ENCODE measurements around the gene C1orf159.
"Not testable (repeated sequence)": the region's sequence is repeated elsewhere in the genome, so short reads cannot be mapped to it uniquely, and the experiment has no call there.

C1orf159 gene

DNA sequence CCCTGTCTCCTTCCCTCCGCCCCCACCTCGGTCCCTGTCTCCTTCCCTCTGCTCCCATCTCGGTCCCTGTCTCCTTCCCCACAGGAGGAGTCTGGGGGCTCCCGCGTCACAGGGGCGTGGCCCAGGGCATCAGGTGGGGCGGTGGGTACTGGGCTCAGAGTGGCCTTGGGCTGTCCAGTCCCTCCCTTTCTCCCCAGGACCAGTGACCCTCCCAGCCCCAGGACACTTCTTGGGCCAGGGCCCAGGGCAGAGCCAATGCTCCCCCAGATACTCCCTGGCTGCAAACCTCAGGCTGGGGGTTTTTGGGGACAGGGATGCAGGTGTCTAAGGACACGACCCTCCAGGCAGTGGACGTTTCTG lies 35.0 kb downstream of the C1orf159 start:
- TF ChIP-seq, protein P1, sequence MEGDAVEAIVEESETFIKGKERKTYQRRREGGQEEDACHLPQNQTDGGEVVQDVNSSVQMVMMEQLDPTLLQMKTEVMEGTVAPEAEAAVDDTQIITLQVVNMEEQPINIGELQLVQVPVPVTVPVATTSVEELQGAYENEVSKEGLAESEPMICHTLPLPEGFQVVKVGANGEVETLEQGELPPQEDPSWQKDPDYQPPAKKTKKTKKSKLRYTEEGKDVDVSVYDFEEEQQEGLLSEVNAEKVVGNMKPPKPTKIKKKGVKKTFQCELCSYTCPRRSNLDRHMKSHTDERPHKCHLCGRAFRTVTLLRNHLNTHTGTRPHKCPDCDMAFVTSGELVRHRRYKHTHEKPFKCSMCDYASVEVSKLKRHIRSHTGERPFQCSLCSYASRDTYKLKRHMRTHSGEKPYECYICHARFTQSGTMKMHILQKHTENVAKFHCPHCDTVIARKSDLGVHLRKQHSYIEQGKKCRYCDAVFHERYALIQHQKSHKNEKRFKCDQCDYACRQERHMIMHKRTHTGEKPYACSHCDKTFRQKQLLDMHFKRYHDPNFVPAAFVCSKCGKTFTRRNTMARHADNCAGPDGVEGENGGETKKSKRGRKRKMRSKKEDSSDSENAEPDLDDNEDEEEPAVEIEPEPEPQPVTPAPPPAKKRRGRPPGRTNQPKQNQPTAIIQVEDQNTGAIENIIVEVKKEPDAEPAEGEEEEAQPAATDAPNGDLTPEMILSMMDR (IDR thresholded peaks at IDR 0.05; ENCODE audit: control insufficient read depth, insufficient read depth, low read depth, low read length, missing control alignments): no peak
- no peak for DNase-seq (ENCODE audit: low read depth)
- H3K4me3 ChIP-seq (ENCODE audit: control insufficient read depth, low read depth, low read length): no peak overlapping the region

DNA sequence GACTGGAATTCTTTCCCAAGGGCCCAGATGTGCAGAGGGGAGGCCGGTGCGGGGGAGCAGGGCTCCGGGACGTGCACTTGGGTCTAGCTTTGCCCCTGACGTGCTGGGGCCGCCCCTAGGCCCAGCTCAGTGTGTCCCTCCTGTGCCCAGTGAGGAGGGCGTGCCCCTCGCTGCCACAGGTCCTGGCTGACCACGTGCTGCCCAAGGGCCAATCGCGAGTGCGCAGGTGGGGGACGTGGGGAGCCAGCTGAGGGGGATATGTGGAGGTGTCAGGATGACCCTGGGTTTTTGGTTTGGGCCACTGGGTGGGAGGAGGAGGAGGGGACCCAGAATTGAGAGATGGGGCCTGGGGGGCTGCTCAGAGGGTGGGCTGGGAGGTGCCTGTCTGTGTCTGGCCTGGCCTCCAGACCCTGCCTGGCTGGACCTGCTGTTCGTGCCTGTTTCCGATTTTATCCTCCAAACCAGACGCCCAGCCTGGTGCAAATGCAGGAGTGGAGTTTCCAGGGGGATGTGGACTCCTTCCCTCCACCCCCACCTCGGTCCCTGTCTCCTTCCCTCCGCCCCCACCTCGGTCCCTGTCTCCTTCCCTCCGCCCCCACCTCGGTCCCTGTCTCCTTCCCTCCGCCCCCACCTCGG lies 35.6 kb downstream of the C1orf159 start:
- H3K4me3 ChIP-seq (ENCODE audit: control insufficient read depth, low read depth, low read length): peak overlapping the region; percentile 18
- TF ChIP-seq, protein P1 (IDR thresholded peaks at IDR 0.05; ENCODE audit: control insufficient read depth, insufficient read depth, low read depth, low read length, missing control alignments): no peak
- DNase-seq (ENCODE audit: low read depth): no peak

DNA sequence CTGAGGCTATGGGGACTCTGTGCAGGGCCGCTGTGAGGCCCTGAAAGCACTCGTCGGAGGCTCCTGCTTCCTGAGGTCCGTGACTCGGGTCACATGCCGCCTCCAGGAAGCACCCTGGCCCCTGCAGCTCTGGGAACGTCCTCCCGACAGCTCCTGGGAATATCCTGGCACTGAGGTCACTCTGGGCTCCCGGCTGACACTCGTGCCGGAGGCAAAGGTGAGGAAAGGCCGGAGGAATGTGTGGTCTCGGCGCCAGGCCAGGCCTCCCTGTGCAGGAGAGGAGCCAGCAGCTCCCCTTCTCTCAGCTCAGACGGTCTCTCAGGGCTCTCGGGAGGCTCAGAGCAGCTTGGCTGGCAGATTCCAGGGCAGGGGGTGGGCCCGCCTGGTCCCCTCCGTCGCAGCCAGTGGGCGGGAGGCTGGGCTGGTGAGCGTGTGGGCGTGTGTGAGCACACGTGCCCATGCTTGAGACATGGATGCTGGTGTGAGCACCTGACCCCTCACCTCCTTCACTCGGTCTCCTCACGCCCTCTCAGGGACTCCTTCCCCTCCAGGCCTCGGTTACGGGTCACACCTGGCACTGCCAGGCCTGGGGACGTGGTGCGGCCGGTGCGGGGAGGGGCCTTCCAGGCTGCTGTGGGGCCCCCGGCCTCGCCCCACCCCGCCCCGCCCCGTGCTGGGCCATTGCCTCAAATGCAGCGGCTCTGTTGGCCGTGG lies 36.3 kb downstream of the C1orf159 start:
- TF ChIP-seq, protein P1 (IDR thresholded peaks at IDR 0.05; ENCODE audit: control insufficient read depth, insufficient read depth, low read depth, low read length, missing control alignments): no peak
- peak; percentile 40 for DNase-seq (ENCODE audit: low read depth)
- H3K4me3 ChIP-seq (ENCODE audit: control insufficient read depth, low read depth, low read length): peak overlapping the region; percentile 18

DNA sequence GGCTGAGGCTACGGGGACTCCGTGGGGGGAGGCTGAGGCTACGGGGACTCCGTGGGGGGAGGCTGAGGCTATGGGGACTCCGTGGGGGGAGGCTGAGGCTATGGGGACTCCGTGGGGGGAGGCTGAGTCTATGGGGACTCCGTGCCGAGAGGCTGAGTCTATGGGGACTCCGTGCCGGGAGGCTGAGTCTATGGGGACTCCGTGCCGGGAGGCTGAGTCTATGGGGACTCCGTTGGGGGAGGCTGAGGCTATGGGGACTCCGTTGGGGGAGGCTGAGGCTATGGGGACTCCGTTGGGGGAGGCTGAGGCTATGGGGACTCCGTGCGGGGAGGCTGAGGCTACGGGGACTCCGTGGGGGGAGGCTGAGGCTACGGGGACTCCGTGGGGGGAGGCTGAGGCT lies 38.5 kb downstream of the C1orf159 start:
- DNase-seq (ENCODE audit: low read depth); H3K4me3 ChIP-seq (ENCODE audit: control insufficient read depth, low read depth, low read length): not testable (repeated sequence)

DNA sequence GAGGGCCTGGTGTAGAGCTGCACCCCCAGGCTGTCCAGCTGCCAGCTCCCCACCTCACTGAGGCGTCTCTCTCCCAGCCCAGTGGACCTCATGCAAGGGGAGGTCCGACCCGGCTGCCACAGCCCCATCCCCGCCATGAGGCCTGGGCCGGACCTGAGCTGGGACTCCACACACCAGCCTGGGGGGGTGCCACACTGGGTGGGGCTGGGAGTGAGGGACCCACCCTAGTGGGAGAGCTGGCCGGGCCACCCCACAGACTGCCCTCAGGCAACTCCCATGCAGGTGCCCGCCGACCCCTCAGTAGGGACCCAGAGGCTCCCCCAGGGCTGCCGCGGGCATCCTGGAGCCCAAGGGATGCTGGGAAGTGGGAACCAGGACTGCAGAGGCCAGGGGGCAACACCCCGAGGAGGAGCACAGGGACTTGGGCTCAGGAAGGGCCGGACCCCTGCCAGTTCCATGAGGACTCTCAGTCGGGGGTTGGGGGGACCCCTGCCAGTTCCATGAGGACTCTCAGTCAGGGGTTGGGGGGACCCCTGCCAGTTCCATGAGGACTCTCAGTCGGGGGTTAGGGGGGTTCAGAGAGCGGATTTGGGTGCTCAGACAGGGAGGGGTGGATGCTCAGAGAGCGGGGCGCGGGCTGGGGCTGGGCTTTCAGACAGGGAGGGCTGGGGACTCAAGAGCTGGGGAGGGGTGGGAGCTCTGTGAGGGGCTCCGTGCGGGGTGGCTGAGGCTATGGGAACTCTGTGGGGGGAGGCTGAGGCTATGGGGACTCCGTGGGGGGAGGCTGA lies 40.5 kb downstream of the C1orf159 start:
- TF ChIP-seq, protein P1 (IDR thresholded peaks at IDR 0.05; ENCODE audit: control insufficient read depth, insufficient read depth, low read depth, low read length, missing control alignments): no peak
- no peak for DNase-seq (ENCODE audit: low read depth)

DNA sequence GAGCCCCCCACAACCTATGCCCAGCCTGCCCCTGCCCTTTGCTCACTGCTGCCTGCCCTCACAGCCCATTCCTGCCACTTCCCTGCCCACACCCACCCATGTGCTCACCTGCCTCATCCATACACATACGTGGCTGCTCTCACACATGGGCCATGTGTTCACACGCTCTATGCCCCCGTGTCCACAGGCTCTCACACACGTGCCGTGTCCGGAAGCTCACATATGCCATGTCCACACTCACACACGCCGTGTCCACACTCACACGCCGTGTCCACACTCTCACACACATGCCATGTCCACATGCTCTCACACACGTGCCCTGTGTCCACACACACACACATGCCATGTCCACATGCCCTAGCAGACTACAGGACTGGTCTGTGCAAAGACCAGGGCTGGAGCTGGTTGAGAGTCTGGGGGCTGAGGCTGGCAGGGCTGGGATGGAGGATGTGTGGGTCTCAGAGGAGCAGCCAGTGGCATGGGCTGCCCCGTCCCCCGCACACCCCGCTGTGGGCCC lies 41.2 kb downstream of the C1orf159 start:
- H3K4me3 ChIP-seq (ENCODE audit: control insufficient read depth, low read depth, low read length): no peak overlapping the region
- DNase-seq (ENCODE audit: low read depth): no peak
- TF ChIP-seq, protein P1 (IDR thresholded peaks at IDR 0.05; ENCODE audit: control insufficient read depth, insufficient read depth, low read depth, low read length, missing control alignments): no peak

More for the DNA sequence above, 40.5 kb downstream of the C1orf159 start:
- no peak overlapping the region for H3K4me3 ChIP-seq (ENCODE audit: control insufficient read depth, low read depth, low read length)

All from AG09309 (cell line).